Brain microvascular endothelial cell (primary cell): Measurements from ENCODE around the gene GNG12.
A peak's percentile ranks its signal among the peaks of the same experiment; 100 is the strongest.

Experiments
- DNase-seq: peaks from one replicate; pipeline ENCODE4 v3.0.0-alpha.2; 2020
- H3K27ac ChIP-seq: fragments of 250-450 bp; sonication (Bioruptor Pico); 2 replicates; pipeline ENCODE4 v1.5.1; 2020; ENCODE audit warnings: mild to moderate bottlenecking, moderate library complexity
- H3K27me3 ChIP-seq: fragments of 250-450 bp; sonication (Bioruptor Pico); replicated peaks from 2 replicates; pipeline ENCODE4 v1.5.1; 2020; ENCODE audit warnings: mild to moderate bottlenecking
- H3K36me3 ChIP-seq: fragments of 250-450 bp; sonication (Bioruptor Pico); replicated peaks from 2 replicates; pipeline ENCODE4 v1.5.1; 2020; ENCODE audit warnings: mild to moderate bottlenecking
- H3K4me3 ChIP-seq: 2 replicates; pipeline ENCODE4 v1.5.1; 2011; ENCODE audit warnings: low read depth, mild to moderate bottlenecking, control low read depth, low read length, moderate library complexity
- in situ Hi-C: cut with HindIII; loops from 2 replicates; pipeline ENCODE4 v1.10.0; 2017; ENCODE audit warnings: low sequenced_read_pairs, low pct_ligation_motif_present
- TF ChIP-seq, protein P1 (sequence below): IDR thresholded peaks from 2 replicates; pipeline ENCODE4 v1.5.1; 2011; ENCODE audit warnings: low read depth, mild to moderate bottlenecking, moderate library complexity, low read length, control low read depth, inconsistent platforms; ENCODE audit errors: missing control alignments

The GNG12 gene

DNA sequence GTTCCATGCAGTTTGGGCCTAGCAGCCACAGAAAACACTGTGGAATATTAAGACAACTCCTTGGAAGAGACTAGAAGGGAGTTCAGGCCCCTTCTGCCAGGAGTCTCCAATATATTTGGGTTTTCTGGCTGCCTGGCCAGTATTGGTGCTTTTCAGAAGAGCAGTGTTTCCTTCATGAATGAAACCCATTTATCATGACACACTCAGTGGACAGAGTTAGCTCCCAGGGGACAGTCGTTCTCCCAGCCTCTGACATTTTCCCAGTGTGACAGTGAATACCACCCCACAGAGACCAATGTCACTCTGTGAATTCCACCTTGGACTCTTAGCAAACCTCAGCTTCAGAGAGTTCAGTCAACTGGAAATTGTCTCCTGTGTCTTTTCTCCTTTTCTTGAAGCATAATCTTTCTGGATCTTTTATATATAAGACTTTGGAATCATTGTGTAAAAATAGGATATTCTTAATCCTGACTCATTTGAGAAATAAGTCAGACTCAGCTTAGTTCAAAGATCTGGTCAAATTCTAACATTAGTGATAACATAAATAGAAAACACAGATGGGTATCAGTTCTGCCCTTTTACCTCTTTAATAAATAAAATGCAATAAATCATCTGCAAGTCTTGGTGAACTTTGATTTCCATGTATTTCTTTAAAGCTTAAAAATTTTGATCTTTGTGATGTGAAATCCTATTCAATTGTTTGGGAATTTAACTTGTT lies 40.4 kb downstream of the GNG12 start:
- no peaks in the 10 kb centered on the region for H3K36me3 ChIP-seq
- peak overlapping the region; percentile 90 for H3K27ac ChIP-seq
- in situ Hi-C loops: no loop called here
- no peak for DNase-seq
- TF ChIP-seq, protein P1, sequence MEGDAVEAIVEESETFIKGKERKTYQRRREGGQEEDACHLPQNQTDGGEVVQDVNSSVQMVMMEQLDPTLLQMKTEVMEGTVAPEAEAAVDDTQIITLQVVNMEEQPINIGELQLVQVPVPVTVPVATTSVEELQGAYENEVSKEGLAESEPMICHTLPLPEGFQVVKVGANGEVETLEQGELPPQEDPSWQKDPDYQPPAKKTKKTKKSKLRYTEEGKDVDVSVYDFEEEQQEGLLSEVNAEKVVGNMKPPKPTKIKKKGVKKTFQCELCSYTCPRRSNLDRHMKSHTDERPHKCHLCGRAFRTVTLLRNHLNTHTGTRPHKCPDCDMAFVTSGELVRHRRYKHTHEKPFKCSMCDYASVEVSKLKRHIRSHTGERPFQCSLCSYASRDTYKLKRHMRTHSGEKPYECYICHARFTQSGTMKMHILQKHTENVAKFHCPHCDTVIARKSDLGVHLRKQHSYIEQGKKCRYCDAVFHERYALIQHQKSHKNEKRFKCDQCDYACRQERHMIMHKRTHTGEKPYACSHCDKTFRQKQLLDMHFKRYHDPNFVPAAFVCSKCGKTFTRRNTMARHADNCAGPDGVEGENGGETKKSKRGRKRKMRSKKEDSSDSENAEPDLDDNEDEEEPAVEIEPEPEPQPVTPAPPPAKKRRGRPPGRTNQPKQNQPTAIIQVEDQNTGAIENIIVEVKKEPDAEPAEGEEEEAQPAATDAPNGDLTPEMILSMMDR: no peak
- no peak overlapping the region for H3K4me3 ChIP-seq
- H3K27me3 ChIP-seq: no peaks in the 10 kb centered on the region

DNA sequence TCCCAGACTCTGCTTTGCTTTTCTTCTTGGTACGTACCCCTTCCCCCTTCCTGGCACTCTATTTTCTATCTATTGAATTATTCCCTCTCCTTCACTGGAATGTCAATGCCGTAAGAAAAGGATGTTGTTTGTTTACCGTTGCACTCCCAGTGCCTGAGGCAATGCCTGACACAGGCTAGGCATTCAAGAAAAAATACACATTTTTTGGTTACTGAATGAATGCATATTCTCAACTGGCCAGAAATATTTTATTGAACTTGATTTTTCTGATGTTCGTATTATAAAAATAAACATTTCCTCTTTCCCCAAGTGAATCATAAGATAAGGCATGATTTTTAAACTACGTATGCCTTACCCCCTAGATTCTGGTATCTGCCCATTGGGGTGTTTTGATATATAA lies 41.2 kb downstream of the GNG12 start:
- peak overlapping the region; percentile 12 for H3K4me3 ChIP-seq
- H3K36me3 ChIP-seq: no peaks in the 10 kb centered on the region
- H3K27ac ChIP-seq: peak overlapping the region; percentile 90
- in situ Hi-C loops: no loop called here
- DNase-seq: no peak
- H3K27me3 ChIP-seq: no peaks in the 10 kb centered on the region
- TF ChIP-seq, protein P1: no peak

DNA sequence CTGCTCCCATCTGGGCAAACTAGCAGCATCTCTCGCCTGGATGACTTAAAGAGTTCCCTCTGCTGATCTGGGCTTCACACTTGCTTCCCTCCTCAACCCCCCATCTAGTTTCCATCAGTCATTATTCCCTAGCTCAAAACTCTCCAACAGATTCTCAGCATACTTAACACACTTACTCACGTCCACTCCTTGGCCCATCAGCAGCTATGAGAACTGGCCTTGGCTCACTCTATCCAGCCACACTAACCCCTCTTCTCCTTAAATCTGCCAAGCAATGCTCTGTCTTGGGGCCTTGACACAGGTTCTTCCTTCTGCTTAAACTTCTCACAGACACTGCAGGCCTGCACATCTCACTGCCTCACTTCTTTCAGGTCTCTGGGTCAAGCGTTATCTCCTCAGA lies 41.6 kb downstream of the GNG12 start:
- peak; percentile 88 for DNase-seq
- in situ Hi-C loops: no loop called here
- no peaks in the 10 kb centered on the region for H3K27me3 ChIP-seq
- H3K27ac ChIP-seq: peak overlapping the region; percentile 90
- peak overlapping the region; percentile 12 for H3K4me3 ChIP-seq
- no peaks in the 10 kb centered on the region for H3K36me3 ChIP-seq
- TF ChIP-seq, protein P1: no peak

DNA sequence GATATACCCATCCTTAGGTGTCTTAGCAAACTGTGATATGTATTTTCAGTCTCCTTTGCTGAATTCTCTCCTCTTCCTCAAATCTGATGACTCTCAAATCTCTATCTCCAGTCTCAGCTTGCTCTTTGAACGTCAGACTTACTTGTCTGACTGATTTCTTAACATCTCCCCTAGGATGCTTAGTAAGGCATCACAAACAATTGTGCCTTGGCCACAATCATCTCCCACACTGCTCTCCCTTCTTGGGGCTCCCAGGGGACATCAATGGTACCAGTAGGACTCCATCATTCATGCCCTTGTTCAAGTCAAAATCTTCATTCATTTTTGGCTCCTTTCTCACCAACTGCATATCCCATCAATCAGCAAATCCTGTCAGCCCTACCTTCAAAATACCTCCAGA lies 42.0 kb downstream of the GNG12 start:
- DNase-seq: peak; percentile 34
- in situ Hi-C loops: no loop called here
- no peaks in the 10 kb centered on the region for H3K27me3 ChIP-seq
- H3K27ac ChIP-seq: peak overlapping the region; percentile 90
- TF ChIP-seq, protein P1: no peak
- no peak overlapping the region for H3K4me3 ChIP-seq
- no peaks in the 10 kb centered on the region for H3K36me3 ChIP-seq

DNA sequence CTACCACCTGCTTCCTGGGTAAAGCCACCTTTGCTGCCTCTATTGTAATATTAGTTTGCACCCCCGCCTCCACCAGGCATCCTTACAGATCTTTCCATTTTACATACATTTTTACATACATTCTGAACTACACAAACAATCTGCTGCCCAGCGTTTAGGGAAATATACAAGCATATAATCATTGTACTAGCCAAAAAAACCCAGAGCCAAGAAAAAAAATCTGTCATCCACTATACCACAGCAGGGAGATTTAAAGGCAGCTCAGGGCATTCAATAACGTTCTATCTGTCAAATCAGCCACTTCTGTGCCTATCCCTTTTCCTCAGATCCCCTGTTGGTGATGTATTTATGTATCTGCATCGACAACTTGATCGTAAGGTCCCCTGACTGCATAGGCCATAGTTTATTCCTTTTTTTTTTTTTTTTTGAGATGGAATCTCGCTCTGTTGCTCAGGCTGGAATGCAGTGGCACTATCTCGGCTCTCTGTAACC lies 43.0 kb downstream of the GNG12 start:
- in situ Hi-C loops: no loop called here
- H3K27ac ChIP-seq: peak overlapping the region; percentile 90
- no peak for DNase-seq
- no peaks in the 10 kb centered on the region for H3K27me3 ChIP-seq
- no peak overlapping the region for H3K4me3 ChIP-seq
- no peaks in the 10 kb centered on the region for H3K36me3 ChIP-seq
- TF ChIP-seq, protein P1: no peak

DNA sequence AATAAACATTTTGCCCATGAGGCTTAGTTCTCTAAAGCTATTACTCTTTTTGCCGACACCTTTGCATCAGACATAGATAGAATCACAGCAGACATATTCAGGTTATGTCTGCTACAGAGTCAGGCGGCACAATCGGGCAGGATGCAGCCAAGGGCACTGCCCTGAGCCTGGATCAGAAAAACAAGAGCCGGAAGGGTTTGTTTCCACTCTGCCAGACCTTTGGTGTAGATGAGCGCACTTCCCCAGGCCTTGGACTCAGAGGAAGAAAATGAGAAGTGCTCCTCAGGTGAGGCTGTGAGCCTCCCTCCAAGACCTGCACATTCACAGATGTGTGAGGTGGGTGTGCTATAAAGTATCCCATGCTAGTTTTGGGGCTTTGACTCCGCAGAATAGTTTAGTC lies 43.7 kb downstream of the GNG12 start:
- H3K27me3 ChIP-seq: no peaks in the 10 kb centered on the region
- H3K36me3 ChIP-seq: no peaks in the 10 kb centered on the region
- H3K4me3 ChIP-seq: no peak overlapping the region
- in situ Hi-C loops: no loop called here
- DNase-seq: no peak
- no peak overlapping the region for H3K27ac ChIP-seq
- TF ChIP-seq, protein P1: no peak
